Suprapubic skin (tissue), 4 donors: Measurements from ENCODE around the gene BRPF1. TPM values are rescaled to one million over a fixed set of nuclear protein-coding genes. Genes with fewer than 3 reads are reported as not detected.

ENCODE experiments used
- DNase-seq, 2 donors: peaks; one replicate each; pipeline ENCODE4 v3.0.0-alpha.2; 2019; ENCODE audit warnings: low spot score in 2 of 2
- H3K27ac ChIP-seq: fragments of 200-600 bp; sonication (generic); one replicate; pipeline ENCODE4 v1.5.1; 2019
- H3K27me3 ChIP-seq: fragments of 200-600 bp; sonication (generic); one replicate; pipeline ENCODE4 v1.5.1; 2019
- H3K36me3 ChIP-seq: fragments of 200-600 bp; sonication (generic); one replicate; pipeline ENCODE4 v1.5.1; 2019
- H3K4me1 ChIP-seq: fragments of 200-600 bp; sonication (generic); one replicate; pipeline ENCODE4 v1.5.1; 2019
- H3K4me3 ChIP-seq: fragments of 200-600 bp; sonication (generic); one replicate; pipeline ENCODE4 v1.5.1; 2019; ENCODE audit warnings: mild to moderate bottlenecking
- H3K9me3 ChIP-seq: fragments of 200-600 bp; sonication (generic); one replicate; pipeline ENCODE4 v1.5.1; 2019
- CTCF ChIP-seq, 2 donors: fragments of 200-600 bp in 1 of 2; fragments of 450-650 bp in 1 of 2; sonication (generic) in 1 of 2; IDR thresholded peaks; one replicate each; pipeline ENCODE4 v1.5.1; 2016 to 2019; ENCODE audit warnings: antibody characterized with exemption in 2 of 2, mild to moderate bottlenecking in 1 of 2, moderate library complexity in 1 of 2
- EP300 ChIP-seq: sonication (generic); formaldehyde crosslinking; IDR thresholded peaks from one replicate; pipeline ENCODE4 v1.6.1; 2017; ENCODE audit warnings: antibody characterized with exemption
- POLR2A ChIP-seq, 2 donors: fragments of 450-650 bp; IDR thresholded peaks; one replicate each; pipeline ENCODE4 v1.6.1; 2017; ENCODE audit warnings: antibody characterized with exemption in 2 of 2, mild to moderate bottlenecking in 2 of 2, moderate library complexity in 2 of 2
- POLR2AphosphoS5 ChIP-seq, 3 donors: sonication (generic); formaldehyde crosslinking; IDR thresholded peaks; one replicate each; pipeline ENCODE4 v1.6.1; 2017; ENCODE audit warnings: antibody characterized with exemption in 3 of 3
- WGBS: methylation state at CpG from one replicate; pipeline ENCODE4 v1.1.5; 2018; 5-methylcytosine and 5-hydroxymethylcytosine counted together
- total RNA-seq, 4 donors: library from RNA; depleted of rRNA; stranded (reverse); fragments of >200 nt; gene quantifications; one replicate each; pipeline ENCODE4 v1.1.0, GENCODE V29; 2016

The BRPF1 gene
- total RNA-seq, 4 donors from 2014 or later: 24.6 to 35.6 (median 29.4) TPM

GRCh38 chr3:9776896-9777693 lies 45.6 kb downstream of the BRPF1 start:
- peaks cover 7% of the 10 kb centered on the region for H3K4me1 ChIP-seq
- peaks cover 14% of the 10 kb centered on the region for H3K36me3 ChIP-seq
- H3K4me3 ChIP-seq: no peak overlapping the region
- no peaks in the 10 kb centered on the region for H3K9me3 ChIP-seq
- 75% methylated on average over 5 of the region's 5 CpGs for WGBS
- no peak for TF ChIP-seq POLR2AphosphoS5 (IDR thresholded peaks at IDR 0.05)
- TF ChIP-seq CTCF (IDR thresholded peaks at IDR 0.05): no peak
- no peak for TF ChIP-seq POLR2A (IDR thresholded peaks at IDR 0.05)
- TF ChIP-seq EP300: no peak
- H3K27ac ChIP-seq: no peak overlapping the region
- H3K27me3 ChIP-seq: no peaks in the 10 kb centered on the region
- no peak for DNase-seq

GRCh38 chr3:9777694-9778021 lies 46.1 kb downstream of the BRPF1 start:
- Histone ChIP-seq H3K4me3 (no peak overlapping the region), H3K27ac (no peak overlapping the region), H3K27me3 (no peaks in the 10 kb centered on the region), H3K4me1 (peaks cover 11% of the 10 kb centered on the region), H3K36me3 (peaks cover 20% of the 10 kb centered on the region), H3K9me3 (no peaks in the 10 kb centered on the region)
- WGBS: 86% methylated on average over 1 of the region's 1 CpG
- TF ChIP-seq POLR2A (IDR thresholded peaks at IDR 0.05): no peak
- DNase-seq: no peak

DNA sequence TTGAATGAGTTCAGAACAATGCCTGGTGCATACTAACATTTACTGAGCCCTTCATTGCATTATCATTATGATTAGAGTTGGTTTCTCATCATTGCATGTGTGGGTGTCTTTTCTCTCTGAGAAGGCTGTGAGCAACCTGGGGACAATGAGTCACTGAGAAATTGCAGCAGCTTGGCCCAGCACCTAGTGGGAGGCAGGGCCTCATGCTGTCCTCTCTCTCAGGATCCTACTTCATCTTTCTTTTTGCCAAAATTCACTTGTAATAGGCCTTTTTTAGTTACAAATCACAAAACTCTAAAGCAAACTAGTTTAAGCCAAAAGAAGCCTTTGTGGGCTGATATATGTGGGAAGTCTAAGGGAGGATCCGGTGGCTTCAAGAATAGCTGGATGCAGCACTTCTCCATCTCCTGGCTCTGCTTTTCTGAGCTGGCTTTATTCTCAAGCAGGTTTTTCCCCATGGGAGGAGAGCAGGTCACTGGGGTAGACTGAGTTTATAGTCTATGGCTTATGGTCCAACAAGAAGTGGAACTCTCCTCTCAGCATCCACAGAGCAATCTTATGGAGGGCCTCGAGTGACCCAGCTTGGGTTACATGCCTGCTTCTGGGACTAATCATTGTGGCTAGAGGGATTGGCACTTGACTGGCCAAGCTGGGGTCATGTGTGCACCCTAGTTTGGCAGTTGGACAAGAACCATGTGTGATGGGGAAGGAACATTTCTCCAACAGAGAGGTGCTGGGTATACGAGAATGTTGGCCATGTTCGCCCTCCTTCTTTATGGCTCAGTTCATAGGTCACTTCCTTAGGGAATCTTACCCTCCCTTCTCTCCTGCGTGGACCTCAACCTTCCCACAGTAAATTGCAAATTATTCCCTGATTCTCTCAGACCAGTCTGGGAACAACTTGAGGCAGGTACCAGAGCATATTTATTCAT lies 46.9 kb downstream of the BRPF1 start:
- Histone ChIP-seq H3K27me3 (no peaks in the 10 kb centered on the region), H3K36me3 (peaks cover 26% of the 10 kb centered on the region), H3K27ac (no peak overlapping the region), H3K9me3 (no peaks in the 10 kb centered on the region), H3K4me3 (no peak overlapping the region), H3K4me1 (peaks cover 11% of the 10 kb centered on the region)
- TF ChIP-seq CTCF (IDR thresholded peaks at IDR 0.05) (no peak), EP300 (no peak), POLR2A (IDR thresholded peaks at IDR 0.05) (no peak), POLR2AphosphoS5 (IDR thresholded peaks at IDR 0.05) (no peak)
- 67% methylated on average over 4 of the region's 5 CpGs for WGBS
- no peak for DNase-seq

- H3K27me3 ChIP-seq: no peaks in the 10 kb centered on the region
- no peak overlapping the region for H3K4me3 ChIP-seq
- TF ChIP-seq CTCF (IDR thresholded peaks at IDR 0.05) (no peak), EP300 (no peak), POLR2AphosphoS5 (IDR thresholded peaks at IDR 0.05) (no peak), POLR2A (IDR thresholded peaks at IDR 0.05) (no peak)
- peaks cover 33% of the 10 kb centered on the region for H3K36me3 ChIP-seq
- no peaks in the 10 kb centered on the region for H3K9me3 ChIP-seq
- no peak overlapping the region for H3K27ac ChIP-seq
- peaks cover 11% of the 10 kb centered on the region for H3K4me1 ChIP-seq
- 77% methylated on average over 5 of the region's 6 CpGs for WGBS
- no peak for DNase-seq
These were observed 47.6 kb downstream of the BRPF1 start for GRCh38 chr3:9779075-9779593.

DNA sequence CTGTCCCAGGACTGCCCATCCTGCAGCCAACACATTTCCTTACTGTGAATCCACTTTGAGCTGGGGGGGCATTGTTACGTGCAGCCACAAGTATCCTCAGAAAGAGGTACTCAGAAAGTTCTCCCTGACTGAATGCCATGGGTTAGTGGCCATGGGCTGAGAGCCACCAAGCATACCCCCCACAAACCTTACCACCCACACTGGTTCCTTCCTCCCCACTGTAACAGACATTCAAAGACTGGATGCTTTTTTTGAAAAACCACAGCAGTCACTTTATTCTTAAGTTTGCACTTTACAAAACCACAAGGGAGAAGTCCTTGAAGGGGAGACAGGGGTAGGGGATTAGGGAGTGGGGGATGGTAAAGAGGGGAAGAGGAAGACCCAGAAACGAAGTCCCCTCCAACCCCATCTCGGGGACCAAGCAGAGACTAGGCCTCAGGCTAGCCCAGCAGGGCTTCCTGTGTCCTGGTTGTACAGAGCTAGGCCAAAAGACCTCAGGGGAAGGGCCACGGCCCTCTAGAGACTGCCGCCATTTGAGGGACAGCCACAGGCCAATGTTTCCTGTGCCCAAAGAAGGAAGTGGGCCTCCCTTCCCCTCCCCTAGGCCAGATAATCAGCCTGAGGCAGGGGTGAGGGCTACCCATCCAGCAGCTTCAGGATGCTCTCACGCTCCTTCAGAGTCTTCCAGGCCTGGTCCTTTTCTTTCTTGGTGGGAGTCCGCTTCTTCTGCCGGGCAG lies 48.4 kb downstream of the BRPF1 start:
- Histone ChIP-seq H3K9me3 (no peaks in the 10 kb centered on the region), H3K4me1 (peaks cover 11% of the 10 kb centered on the region), H3K36me3 (peaks cover 40% of the 10 kb centered on the region), H3K27ac (no peak overlapping the region), H3K27me3 (no peaks in the 10 kb centered on the region), H3K4me3 (no peak overlapping the region)
- WGBS: 69% methylated on average over 8 of the region's 8 CpGs
- no peak for DNase-seq
- TF ChIP-seq CTCF (IDR thresholded peaks at IDR 0.05) (no peak), EP300 (no peak), POLR2A (IDR thresholded peaks at IDR 0.05) (no peak), POLR2AphosphoS5 (IDR thresholded peaks at IDR 0.05) (no peak)
